Stomach (tissue), 4 donors: ENCODE data around the gene PRICKLE2.

Experiments used
- POLR2A ChIP-seq, 4 donors: fragments of 450-650 bp; IDR thresholded peaks; one replicate each; pipeline ENCODE4 v1.6.1; 2016; ENCODE audit warnings: antibody characterized with exemption in 4 of 4, control low read depth in 2 of 4, mild to moderate bottlenecking in 1 of 4, moderate library complexity in 1 of 4
- POLR2AphosphoS5 ChIP-seq, 3 donors: sonication (generic); formaldehyde crosslinking; IDR thresholded peaks; one replicate each; pipeline ENCODE4 v1.6.1; 2016; ENCODE audit warnings: antibody characterized with exemption in 3 of 3
- TF ChIP-seq, protein P1 (sequence below), 7 experiments: fragments of 450-650 bp in 4 of 7; fragments of 200-600 bp in 3 of 7; sonication (generic) in 3 of 7; IDR thresholded peaks; one replicate each; pipeline ENCODE4 v1.5.1; 2016 to 2019; ENCODE audit warnings: antibody characterized with exemption in 7 of 7, control low read depth in 2 of 7, mild to moderate bottlenecking in 1 of 7

DNA sequence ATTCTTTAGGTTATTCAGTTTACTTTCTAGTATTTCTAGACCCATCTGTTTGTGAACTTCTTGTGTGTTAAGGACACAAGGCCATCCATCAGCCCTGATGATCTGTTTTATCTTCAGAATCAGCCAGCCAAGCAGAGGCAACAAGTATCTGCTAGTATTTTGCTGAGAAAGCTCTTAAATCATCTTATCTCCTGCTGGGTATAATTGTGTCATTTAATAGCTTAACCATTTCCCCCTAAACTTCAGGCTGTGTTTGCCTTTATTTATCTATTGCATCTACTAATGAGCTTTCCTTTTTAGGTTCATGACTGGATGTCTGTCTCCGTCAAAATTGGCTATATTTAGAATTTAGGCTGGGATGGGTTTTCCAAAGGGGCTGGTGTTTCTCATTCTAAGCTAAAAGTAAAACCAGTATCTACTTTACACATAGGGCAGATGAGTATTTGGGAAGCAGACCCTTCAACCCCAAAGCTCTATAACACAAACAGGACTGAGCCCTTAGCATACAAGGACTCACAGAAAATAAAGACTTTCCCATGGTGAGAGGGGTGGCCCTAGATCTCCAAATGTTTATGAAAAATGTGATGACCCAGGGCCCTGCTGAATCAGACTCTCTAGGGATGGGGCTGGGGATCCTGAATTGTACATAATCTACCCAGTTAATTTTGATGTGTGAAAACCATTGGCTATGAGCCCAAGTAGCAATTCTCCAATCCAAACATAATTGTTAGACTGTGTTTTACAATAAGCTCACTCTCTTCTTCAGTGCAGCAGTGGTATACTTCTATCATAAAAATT is 136.7 kb downstream of the PRICKLE2 start:
- TF ChIP-seq, protein P1, sequence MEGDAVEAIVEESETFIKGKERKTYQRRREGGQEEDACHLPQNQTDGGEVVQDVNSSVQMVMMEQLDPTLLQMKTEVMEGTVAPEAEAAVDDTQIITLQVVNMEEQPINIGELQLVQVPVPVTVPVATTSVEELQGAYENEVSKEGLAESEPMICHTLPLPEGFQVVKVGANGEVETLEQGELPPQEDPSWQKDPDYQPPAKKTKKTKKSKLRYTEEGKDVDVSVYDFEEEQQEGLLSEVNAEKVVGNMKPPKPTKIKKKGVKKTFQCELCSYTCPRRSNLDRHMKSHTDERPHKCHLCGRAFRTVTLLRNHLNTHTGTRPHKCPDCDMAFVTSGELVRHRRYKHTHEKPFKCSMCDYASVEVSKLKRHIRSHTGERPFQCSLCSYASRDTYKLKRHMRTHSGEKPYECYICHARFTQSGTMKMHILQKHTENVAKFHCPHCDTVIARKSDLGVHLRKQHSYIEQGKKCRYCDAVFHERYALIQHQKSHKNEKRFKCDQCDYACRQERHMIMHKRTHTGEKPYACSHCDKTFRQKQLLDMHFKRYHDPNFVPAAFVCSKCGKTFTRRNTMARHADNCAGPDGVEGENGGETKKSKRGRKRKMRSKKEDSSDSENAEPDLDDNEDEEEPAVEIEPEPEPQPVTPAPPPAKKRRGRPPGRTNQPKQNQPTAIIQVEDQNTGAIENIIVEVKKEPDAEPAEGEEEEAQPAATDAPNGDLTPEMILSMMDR (IDR thresholded peaks at IDR 0.05): no peak
- TF ChIP-seq POLR2A (IDR thresholded peaks at IDR 0.05) (no peak), POLR2AphosphoS5 (IDR thresholded peaks at IDR 0.05) (no peak)
